Uterus (tissue), 4 donors: ENCODE measurements around the gene ODR4. TPM values are rescaled to one million over a fixed set of nuclear protein-coding genes. Genes with fewer than 3 reads are reported as not detected.

Experiments used
- DNase-seq, 2 donors: peaks; one replicate each; pipeline ENCODE4 v3.0.0-alpha.2; 2019 to 2020
- H3K27ac ChIP-seq, 2 donors: fragments of 200-600 bp; sonication (generic); 1 replicate in 1 of 2; 2 replicates in 1 of 2; pipeline ENCODE4 v1.5.1; 2016 to 2018
- H3K27me3 ChIP-seq, 2 donors: fragments of 200-600 bp; sonication (generic); one replicate each; pipeline ENCODE4 v1.5.1; 2018 to 2019; ENCODE audit warnings: control low read depth in 1 of 2
- H3K36me3 ChIP-seq, 2 donors: fragments of 200-600 bp; sonication (generic); one replicate each; pipeline ENCODE4 v1.5.1; 2019; ENCODE audit warnings: control low read depth in 1 of 2
- H3K4me1 ChIP-seq, 2 donors: fragments of 200-600 bp; sonication (generic); one replicate each; pipeline ENCODE4 v1.5.1; 2018 to 2019; ENCODE audit warnings: control low read depth in 1 of 2
- H3K4me3 ChIP-seq, 2 donors: fragments of 200-600 bp; sonication (generic); 1 replicate in 1 of 2; 2 replicates in 1 of 2; pipeline ENCODE4 v1.5.1; 2018 to 2019; ENCODE audit warnings: mild to moderate bottlenecking in 1 of 2
- H3K9me3 ChIP-seq, 2 donors: fragments of 200-600 bp; sonication (generic); one replicate each; pipeline ENCODE4 v1.5.1; 2019; ENCODE audit warnings: control low read depth in 1 of 2
- CTCF ChIP-seq, 4 experiments: fragments of 200-600 bp in 2 of 4; fragments of 450-650 bp in 2 of 4; sonication (generic) in 2 of 4; IDR thresholded peaks; one replicate each; pipeline ENCODE4 v1.5.1; 2016 to 2019; ENCODE audit warnings: antibody characterized with exemption in 4 of 4, mild to moderate bottlenecking in 2 of 4, moderate library complexity in 1 of 4
- POLR2A ChIP-seq, 2 donors: fragments of 450-650 bp; IDR thresholded peaks; one replicate each; pipeline ENCODE4 v1.6.1; 2016; ENCODE audit warnings: antibody characterized with exemption in 2 of 2, mild to moderate bottlenecking in 1 of 2, moderate library complexity in 1 of 2
- intact Hi-C: fragments of 100-400 bp; cut with DNase I; formaldehyde crosslinking; loops from one replicate; pipeline ENCODE4 v1.15.1; 2023; ENCODE audit warnings: low total_unique reads
- total RNA-seq, 4 donors: library from RNA; depleted of rRNA in 3 of 4; stranded (reverse); fragments of >200 nt in 3 of 4; gene quantifications; one replicate each; pipeline versions ENCODE4 v1.1.0 to v1.2.4, GENCODE V29; 2014 to 2023
- donor health status: DM: yes; HTN: yes; CAD: no.

The ODR4 gene
- total RNA-seq: 10 to 100 TPM in 2 of 4 donors, 1 to 10 TPM in 2; 4.6 to 39.4 (median 17.7) TPM

- intact Hi-C loops: no loop called here
- H3K4me3 ChIP-seq: peak within 1 kb of the TSS; percentile 90 to 93
- TF ChIP-seq CTCF (IDR thresholded peaks at IDR 0.05) (peak; percentile 88 to 95 (median 90)), POLR2A (IDR thresholded peaks at IDR 0.05) (peak; percentile 77 to 87)
- no peaks in the 10 kb centered on the region for H3K9me3 ChIP-seq
- no peaks in the 10 kb centered on the region for H3K36me3 ChIP-seq
- H3K27me3 ChIP-seq: no peaks in the 10 kb centered on the region
- H3K4me1 ChIP-seq: peaks cover 0 to 6% of the 10 kb centered on the region in 2 donors
- H3K27ac ChIP-seq: peak within 1 kb of the TSS; percentile 97 to 98
- peak; percentile 97 to 98 for DNase-seq
These were observed at the start of gene ODR4, which contains the start of gene TPR for GRCh38 chr1:186375152-186375928. TSS of gene ODR4 (plus strand) at chr1:186375838. CDS start at chr1:186379786, 3,948 bp downstream. TSS of gene TPR (minus strand) at chr1:186375253. CDS start at chr1:186375028, 225 bp downstream.

- no peaks in the 10 kb centered on the region for H3K4me1 ChIP-seq
- DNase-seq: no peak
- no peak overlapping the region for H3K27ac ChIP-seq
- H3K36me3 ChIP-seq: no peaks in the 10 kb centered on the region
- TF ChIP-seq POLR2A (IDR thresholded peaks at IDR 0.05) (no peak), CTCF (IDR thresholded peaks at IDR 0.05) (no peak)
- no peaks in the 10 kb centered on the region for H3K27me3 ChIP-seq
- no peak overlapping the region for H3K4me3 ChIP-seq
- intact Hi-C loops: no loop called here
- H3K9me3 ChIP-seq: no peaks in the 10 kb centered on the region
These were observed 49.6 kb upstream of the ODR4 start for GRCh38 chr1:186326009-186326408.

GRCh38 chr1:186327331-186327730 lies 48.3 kb upstream of the ODR4 start:
- no peaks in the 10 kb centered on the region for H3K4me1 ChIP-seq
- H3K27ac ChIP-seq: no peak overlapping the region
- no peaks in the 10 kb centered on the region for H3K27me3 ChIP-seq
- H3K9me3 ChIP-seq: no peaks in the 10 kb centered on the region
- intact Hi-C loops: no loop called here
- TF ChIP-seq POLR2A (IDR thresholded peaks at IDR 0.05): no peak
- no peak for TF ChIP-seq CTCF (IDR thresholded peaks at IDR 0.05)
- no peak overlapping the region for H3K4me3 ChIP-seq
- no peak for DNase-seq
- H3K36me3 ChIP-seq: no peaks in the 10 kb centered on the region

GRCh38 chr1:186330758-186331157 lies 44.9 kb upstream of the ODR4 start:
- Histone ChIP-seq H3K36me3 (no peaks in the 10 kb centered on the region), H3K9me3 (no peaks in the 10 kb centered on the region), H3K27ac (no peak overlapping the region), H3K4me3 (no peak overlapping the region), H3K27me3 (no peaks in the 10 kb centered on the region), H3K4me1 (no peaks in the 10 kb centered on the region)
- no peak for DNase-seq
- intact Hi-C loops: no loop called here
- TF ChIP-seq CTCF (IDR thresholded peaks at IDR 0.05) (no peak), POLR2A (IDR thresholded peaks at IDR 0.05) (no peak)

- Histone ChIP-seq H3K27me3 (no peaks in the 10 kb centered on the region), H3K27ac (no peak overlapping the region), H3K4me3 (no peak overlapping the region), H3K9me3 (no peaks in the 10 kb centered on the region), H3K36me3 (peaks cover 0 to 6% of the 10 kb centered on the region in 2 donors), H3K4me1 (no peaks in the 10 kb centered on the region)
- intact Hi-C loops: no loop called here
- DNase-seq: no peak
- TF ChIP-seq POLR2A (IDR thresholded peaks at IDR 0.05): no peak
- no peak for TF ChIP-seq CTCF (IDR thresholded peaks at IDR 0.05)
These were observed 38.1 kb upstream of the ODR4 start for GRCh38 chr1:186337554-186337953.
